ENCODE data around the gene ETV4.

ETV4 gene

GRCh38 chr17:43552229-43552837 is 6.2 kb upstream of the ETV4 start:
- H3K4me1 ChIP-seq (ENCODE audit: control insufficient read depth, insufficient read depth, low read depth, low read length) = peaks cover 9% of the 10 kb centered on the region
- no peak overlapping the region for H2BK120ac ChIP-seq (ENCODE audit: low read depth, low read length)
- no peak overlapping the region for H4K91ac ChIP-seq (ENCODE audit: low read length)
- H3K27ac ChIP-seq (ENCODE audit: low read length, poor library complexity, severe bottlenecking) = no peak overlapping the region
- peaks cover 0 to 15% of the 10 kb centered on the region in 2 experiments for H3K27me3 ChIP-seq (ENCODE audit: control insufficient read depth in 1 of 2, insufficient read depth in 1 of 2, low read length in 2 of 2)
- no peak overlapping the region for H2AFZ ChIP-seq (ENCODE audit: low read depth, low read length)
- H2BK5ac ChIP-seq (ENCODE audit: low read depth, low read length, poor library complexity, severe bottlenecking) = no peak overlapping the region
- H3K79me1 ChIP-seq (replicated peaks; ENCODE audit: low read length, poor library complexity, severe bottlenecking) = no peaks in the 10 kb centered on the region
- no peak overlapping the region for H4K8ac ChIP-seq (ENCODE audit: low read length)
- no peak overlapping the region for H3K9ac ChIP-seq (ENCODE audit: low read length)
- WGBS = 62% methylated on average over 7 of the region's 8 CpGs
- no peaks in the 10 kb centered on the region for H3K9me3 ChIP-seq (ENCODE audit: control insufficient read depth, low read length)
- peak overlapping the region; percentile 46 for H3K4me2 ChIP-seq (ENCODE audit: low read length, poor library complexity, severe bottlenecking)
- no peak overlapping the region for H3K18ac ChIP-seq (ENCODE audit: low read depth in 1 of 2, low read length in 2 of 2)
- no peaks in the 10 kb centered on the region for H3K36me3 ChIP-seq (ENCODE audit: control insufficient read depth in 1 of 2, insufficient read depth in 2 of 2, low read depth in 1 of 2, low read length in 2 of 2)
- no peak overlapping the region for H2BK12ac ChIP-seq (ENCODE audit: low read length in 2 of 2)
- H2AK5ac ChIP-seq (ENCODE audit: low read length, severe bottlenecking) = no peak overlapping the region
- H3K14ac ChIP-seq (ENCODE audit: low read length in 2 of 2) = no peak overlapping the region
- H3K4me3 ChIP-seq (ENCODE audit: insufficient read depth in 1 of 2, low read depth in 1 of 2, low read length in 2 of 2) = no peak overlapping the region
- no peak for DNase-seq
- H3K23ac ChIP-seq (ENCODE audit: low read length in 2 of 2) = no peak overlapping the region
- H3K4ac ChIP-seq (ENCODE audit: low read depth in 1 of 2, low read length in 2 of 2) = no peak overlapping the region
- H2BK15ac ChIP-seq (ENCODE audit: low read depth, poor library complexity, severe bottlenecking) = no peak overlapping the region

DNA sequence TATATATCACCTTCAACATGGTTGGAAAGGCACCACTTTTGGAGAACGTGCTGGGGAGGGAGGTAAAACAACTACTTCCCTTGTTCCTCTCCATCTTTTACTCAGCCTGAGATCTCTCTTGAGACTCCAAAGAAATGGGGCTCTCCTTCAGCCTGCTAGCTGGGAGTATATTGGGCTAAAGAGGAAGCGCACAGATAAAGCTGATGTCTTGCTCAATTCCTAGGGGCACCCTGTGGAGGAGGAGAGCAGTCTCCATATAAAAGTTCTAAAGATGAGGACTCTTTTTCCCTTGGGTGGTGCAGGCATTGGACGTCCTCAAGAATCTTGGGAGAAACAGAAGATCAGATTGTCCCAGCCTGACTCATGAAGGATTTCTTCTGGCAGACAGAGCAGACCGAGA is 4.6 kb upstream of the ETV4 start:
- no peak overlapping the region for H3K18ac ChIP-seq (ENCODE audit: low read depth in 1 of 2, low read length in 2 of 2)
- no peak overlapping the region for H2AK5ac ChIP-seq (ENCODE audit: low read length, severe bottlenecking)
- no peak overlapping the region for H2BK15ac ChIP-seq (ENCODE audit: low read depth, poor library complexity, severe bottlenecking)
- no peak overlapping the region for H2BK5ac ChIP-seq (ENCODE audit: low read depth, low read length, poor library complexity, severe bottlenecking)
- whole genome bisulfite sequencing = 93% methylated on average over 4 of the region's 4 CpGs
- H3K4ac ChIP-seq (ENCODE audit: low read depth in 1 of 2, low read length in 2 of 2) = no peak overlapping the region
- H3K9me3 ChIP-seq (ENCODE audit: control insufficient read depth, low read length) = no peaks in the 10 kb centered on the region
- no peak overlapping the region for H3K23ac ChIP-seq (ENCODE audit: low read length in 2 of 2)
- H3K4me1 ChIP-seq (ENCODE audit: control insufficient read depth, insufficient read depth, low read depth, low read length) = peaks cover 12% of the 10 kb centered on the region
- no peak overlapping the region for H4K91ac ChIP-seq (ENCODE audit: low read length)
- no peak overlapping the region for H3K4me2 ChIP-seq (ENCODE audit: low read length, poor library complexity, severe bottlenecking)
- no peak overlapping the region for H3K14ac ChIP-seq (ENCODE audit: low read length in 2 of 2)
- H3K9ac ChIP-seq (ENCODE audit: low read length) = no peak overlapping the region
- no peak overlapping the region for H4K8ac ChIP-seq (ENCODE audit: low read length)
- no peak overlapping the region for H3K27ac ChIP-seq (ENCODE audit: low read length, poor library complexity, severe bottlenecking)
- no peak overlapping the region for H3K4me3 ChIP-seq (ENCODE audit: insufficient read depth in 1 of 2, low read depth in 1 of 2, low read length in 2 of 2)
- H2BK12ac ChIP-seq (ENCODE audit: low read length in 2 of 2) = no peak overlapping the region
- DNase-seq = no peak
- no peak overlapping the region for H2BK120ac ChIP-seq (ENCODE audit: low read depth, low read length)
- H3K27me3 ChIP-seq (ENCODE audit: control insufficient read depth in 1 of 2, insufficient read depth in 1 of 2, low read length in 2 of 2) = peaks cover 0 to 15% of the 10 kb centered on the region in 2 experiments
- no peaks in the 10 kb centered on the region for H3K79me1 ChIP-seq (replicated peaks; ENCODE audit: low read length, poor library complexity, severe bottlenecking)
- no peak overlapping the region for H2AFZ ChIP-seq (ENCODE audit: low read depth, low read length)
- no peaks in the 10 kb centered on the region for H3K36me3 ChIP-seq (ENCODE audit: control insufficient read depth in 1 of 2, insufficient read depth in 2 of 2, low read depth in 1 of 2, low read length in 2 of 2)

- Histone ChIP-seq H3K9ac (ENCODE audit: low read length) (no peak overlapping the region), H2AK5ac (ENCODE audit: low read length, severe bottlenecking) (no peak overlapping the region), H2BK12ac (ENCODE audit: low read length in 2 of 2) (no peak overlapping the region), H2BK15ac (ENCODE audit: low read depth, poor library complexity, severe bottlenecking) (no peak overlapping the region), H2BK120ac (ENCODE audit: low read depth, low read length) (no peak overlapping the region), H3K79me1 (replicated peaks; ENCODE audit: low read length, poor library complexity, severe bottlenecking) (no peaks in the 10 kb centered on the region), H3K23ac (ENCODE audit: low read length in 2 of 2) (no peak overlapping the region), H3K9me3 (ENCODE audit: control insufficient read depth, low read length) (no peaks in the 10 kb centered on the region), H3K18ac (ENCODE audit: low read depth in 1 of 2, low read length in 2 of 2) (no peak overlapping the region), H3K36me3 (ENCODE audit: control insufficient read depth in 1 of 2, insufficient read depth in 2 of 2, low read depth in 1 of 2, low read length in 2 of 2) (no peaks in the 10 kb centered on the region), H2BK5ac (ENCODE audit: low read depth, low read length, poor library complexity, severe bottlenecking) (no peak overlapping the region), H2AFZ (ENCODE audit: low read depth, low read length) (no peak overlapping the region), H3K14ac (ENCODE audit: low read length in 2 of 2) (no peak overlapping the region), H3K4ac (ENCODE audit: low read depth in 1 of 2, low read length in 2 of 2) (no peak overlapping the region), H3K27ac (ENCODE audit: low read length, poor library complexity, severe bottlenecking) (no peak overlapping the region), H4K91ac (ENCODE audit: low read length) (peak overlapping the region; percentile 56), H4K8ac (ENCODE audit: low read length) (no peak overlapping the region), H3K4me2 (ENCODE audit: low read length, poor library complexity, severe bottlenecking) (no peak overlapping the region), H3K27me3 (ENCODE audit: control insufficient read depth in 1 of 2, insufficient read depth in 1 of 2, low read length in 2 of 2) (peaks cover 0 to 9% of the 10 kb centered on the region in 2 experiments), H3K4me1 (ENCODE audit: control insufficient read depth, insufficient read depth, low read depth, low read length) (peaks cover 18% of the 10 kb centered on the region), H3K4me3 (ENCODE audit: insufficient read depth in 1 of 2, low read depth in 1 of 2, low read length in 2 of 2) (no peak overlapping the region)
- 89% methylated on average over 5 of the region's 5 CpGs for WGBS
- DNase-seq = no peak
Measured at GRCh38 chr17:43549496-43549895, 3.4 kb upstream of the ETV4 start.

- H3K4me1 ChIP-seq (ENCODE audit: control insufficient read depth, insufficient read depth, low read depth, low read length) = peaks cover 21% of the 10 kb centered on the region
- peaks cover 0 to 5% of the 10 kb centered on the region in 2 experiments for H3K27me3 ChIP-seq (ENCODE audit: control insufficient read depth in 1 of 2, insufficient read depth in 1 of 2, low read length in 2 of 2)
- H3K9ac ChIP-seq (ENCODE audit: low read length) = no peak overlapping the region
- H3K9me3 ChIP-seq (ENCODE audit: control insufficient read depth, low read length) = no peaks in the 10 kb centered on the region
- no peak overlapping the region for H3K14ac ChIP-seq (ENCODE audit: low read length in 2 of 2)
- H2AK5ac ChIP-seq (ENCODE audit: low read length, severe bottlenecking) = no peak overlapping the region
- H4K91ac ChIP-seq (ENCODE audit: low read length) = peak overlapping the region; percentile 56
- no peak overlapping the region for H2BK15ac ChIP-seq (ENCODE audit: low read depth, poor library complexity, severe bottlenecking)
- H3K4me3 ChIP-seq (ENCODE audit: insufficient read depth in 1 of 2, low read depth in 1 of 2, low read length in 2 of 2) = no peak overlapping the region
- peaks cover 2% of the 10 kb centered on the region for H3K79me1 ChIP-seq (replicated peaks; ENCODE audit: low read length, poor library complexity, severe bottlenecking)
- H3K18ac ChIP-seq (ENCODE audit: low read depth in 1 of 2, low read length in 2 of 2) = no peak overlapping the region
- DNase-seq = no peak
- H3K23ac ChIP-seq (ENCODE audit: low read length in 2 of 2) = no peak overlapping the region
- no peak overlapping the region for H4K8ac ChIP-seq (ENCODE audit: low read length)
- no peaks in the 10 kb centered on the region for H3K36me3 ChIP-seq (ENCODE audit: control insufficient read depth in 1 of 2, insufficient read depth in 2 of 2, low read depth in 1 of 2, low read length in 2 of 2)
- H2BK12ac ChIP-seq (ENCODE audit: low read length in 2 of 2) = no peak overlapping the region
- no peak overlapping the region for H2AFZ ChIP-seq (ENCODE audit: low read depth, low read length)
- no peak overlapping the region for H3K4ac ChIP-seq (ENCODE audit: low read depth in 1 of 2, low read length in 2 of 2)
- H2BK5ac ChIP-seq (ENCODE audit: low read depth, low read length, poor library complexity, severe bottlenecking) = no peak overlapping the region
- no peak overlapping the region for H2BK120ac ChIP-seq (ENCODE audit: low read depth, low read length)
- 83% methylated on average over 3 of the region's 3 CpGs for WGBS
- H3K27ac ChIP-seq (ENCODE audit: low read length, poor library complexity, severe bottlenecking) = no peak overlapping the region
- no peak overlapping the region for H3K4me2 ChIP-seq (ENCODE audit: low read length, poor library complexity, severe bottlenecking)
Measured at GRCh38 chr17:43548689-43549379, 2.7 kb upstream of the ETV4 start.
